Naive thymus-derived CD4-positive, alpha-beta T cell (primary cell): ENCODE measurements around the gene PPARG. TPM values are rescaled to one million over a fixed set of nuclear protein-coding genes. Genes with fewer than 3 reads are reported as not detected.
"Not testable (repeated sequence)": the region's sequence is repeated elsewhere in the genome, so short reads cannot be mapped to it uniquely, and the experiment has no call there.

Experiments
- ATAC-seq: fragments of 150-1000 bp; cut with Tn5 transposase; 2 replicates; pipeline ENCODE4 v1.10.0; 2021; ENCODE audit warnings: mild to moderate bottlenecking, moderate library complexity
- CTCF ChIA-PET: fragments of 350-600 bp; sonication (Branson Sonifier 250); formaldehyde crosslinking; loops from one replicate; lab custom pipeline; 2021; ENCODE audit warnings: antibody characterized with exemption; lab: Charles Lee
- POLR2A ChIA-PET: fragments of 350-600 bp; sonication (Branson Sonifier 250); formaldehyde crosslinking; loops from one replicate; lab custom pipeline; 2021; ENCODE audit warnings: antibody characterized with exemption, inconsistent platforms; lab: Charles Lee
- DNase-seq, 9 donors: peaks; one replicate each; pipeline versions ENCODE4 v3.0.0 to v3.0.0-alpha.2; 2020 to 2022; ENCODE audit warnings: mixed read lengths in 1 of 9
- H3K27ac ChIP-seq: one replicate; pipeline ENCODE4 v1.7.0; 2013; ENCODE audit warnings: mild to moderate bottlenecking, low read depth, low read length, moderate library complexity
- H3K27me3 ChIP-seq, 2 donors: one replicate each; pipeline ENCODE4 v1.7.0; 2013; ENCODE audit warnings: low read length in 2 of 2, mild to moderate bottlenecking in 2 of 2, moderate library complexity in 2 of 2; ENCODE audit not compliant: control insufficient read depth in 2 of 2, insufficient read depth in 2 of 2
- H3K36me3 ChIP-seq, 3 experiments: 1 replicate in 2 of 3; 2 replicates in 1 of 3; pipeline ENCODE4 v1.7.0; 2013; ENCODE audit warnings: low read length in 3 of 3, mild to moderate bottlenecking in 3 of 3, moderate library complexity in 1 of 3; ENCODE audit not compliant: insufficient read depth in 3 of 3, control insufficient read depth in 2 of 3
- H3K4me1 ChIP-seq, 2 donors: one replicate each; pipeline ENCODE4 v1.7.0; 2013; ENCODE audit warnings: low read length in 2 of 2, mild to moderate bottlenecking in 2 of 2, moderate library complexity in 1 of 2; ENCODE audit not compliant: control insufficient read depth in 2 of 2, insufficient read depth in 2 of 2
- H3K4me3 ChIP-seq: 2 replicates; pipeline ENCODE4 v1.7.0; 2013; ENCODE audit warnings: mild to moderate bottlenecking, low read length
- H3K9me3 ChIP-seq, 3 experiments: 1 replicate in 2 of 3; 2 replicates in 1 of 3; pipeline ENCODE4 v1.7.0; 2013; ENCODE audit warnings: low read length in 3 of 3; ENCODE audit not compliant: control insufficient read depth in 2 of 3
- H3K27ac Mint-ChIP-seq, 9 donors: one replicate each; pipeline ENCODE4 v1.8.0; 2020 to 2022; ENCODE audit warnings: mixed read lengths in 9 of 9, mild to moderate bottlenecking in 8 of 9, moderate library complexity in 5 of 9, inconsistent platforms in 2 of 9
- H3K27me3 Mint-ChIP-seq, 5 donors: one replicate each; pipeline ENCODE4 v1.8.0; 2021 to 2022; ENCODE audit warnings: mixed read lengths in 5 of 5, mild to moderate bottlenecking in 1 of 5
- H3K36me3 Mint-ChIP-seq, 5 donors: one replicate each; pipeline ENCODE4 v1.8.0; 2020 to 2022; ENCODE audit warnings: mixed read lengths in 5 of 5, mild to moderate bottlenecking in 3 of 5, inconsistent platforms in 1 of 5
- H3K4me1 Mint-ChIP-seq, 7 donors: one replicate each; pipeline ENCODE4 v1.8.0; 2020 to 2022; ENCODE audit warnings: mixed read lengths in 7 of 7, mild to moderate bottlenecking in 3 of 7, inconsistent platforms in 1 of 7
- H3K4me3 Mint-ChIP-seq, 10 donors: one replicate each; pipeline ENCODE4 v1.8.0; 2020 to 2022; ENCODE audit warnings: mild to moderate bottlenecking in 10 of 10, mixed read lengths in 10 of 10, moderate library complexity in 6 of 10, inconsistent platforms in 2 of 10
- H3K9me3 Mint-ChIP-seq, 11 donors: one replicate each; pipeline ENCODE4 v1.8.0; 2020 to 2022; ENCODE audit warnings: mixed read lengths in 11 of 11, mild to moderate bottlenecking in 4 of 11, inconsistent platforms in 1 of 11, moderate library complexity in 1 of 11
- intact Hi-C, 2 donors: fragments of 100-400 bp; cut with micrococcal nuclease; formaldehyde crosslinking; loops; one replicate each; pipeline ENCODE4 v1.15.1; 2023
- polyA plus RNA-seq, 2 donors: library from polyadenylated mRNA; unstranded; fragments of 300-500 nt; fragmentation: Illumina TruSeq; gene quantifications; one replicate each; pipeline ENCODE4 v1.2.3, GENCODE V29; 2021
- total RNA-seq, 6 experiments: library from RNA in 5 of 6; stranded (reverse) in 5 of 6; gene quantifications; 1 replicate in 5 of 6; 2 replicates in 1 of 6; pipeline ENCODE4 v1.2.3 and lab custom pipeline; 2021 to 2026

PPARG gene
- total and polyA plus RNA-seq, 7 experiments from 2014 or later: 0.37 to 2.1 (median 0.51) TPM; not detected in 3

- Histone ChIP-seq H3K4me1 (no peaks in the 10 kb centered on the region), H3K4me3 (no peak overlapping the region), H3K27me3 (no peaks in the 10 kb centered on the region), H3K27ac (no peak overlapping the region), H3K9me3 (no peaks in the 10 kb centered on the region), H3K36me3 (no peaks in the 10 kb centered on the region)
- intact Hi-C loops: no loop called here
- ATAC-seq (no peak), DNase-seq (no peak)
- ChIA-PET CTCF (no interaction called here), POLR2A (no interaction called here)
- H3K27ac Mint-ChIP-seq: no peak overlapping the region
- H3K36me3 Mint-ChIP-seq: no peaks in the 10 kb centered on the region
- H3K4me1 Mint-ChIP-seq: peaks cover 0 to 10% (median 8%) of the 10 kb centered on the region in 7 donors
- no peaks in the 10 kb centered on the region for H3K9me3 Mint-ChIP-seq
- H3K4me3 Mint-ChIP-seq: no peak overlapping the region
- H3K27me3 Mint-ChIP-seq: peaks cover 7 to 17% (median 10%) of the 10 kb centered on the region in 5 donors
These were observed 91.0 kb downstream of the PPARG start for GRCh38 chr3:12379640-12380429.

- H3K4me1 ChIP-seq: no peaks in the 10 kb centered on the region
- peaks cover 0 to 10% (median 8%) of the 10 kb centered on the region in 7 donors for H3K4me1 Mint-ChIP-seq
- no peaks in the 10 kb centered on the region for H3K36me3 Mint-ChIP-seq
- ATAC-seq (no peak), DNase-seq (no peak)
- no peak overlapping the region for H3K27ac ChIP-seq
- H3K27me3 Mint-ChIP-seq: peaks cover 5 to 24% (median 8%) of the 10 kb centered on the region in 5 donors
- intact Hi-C loops: no loop called here
- H3K9me3 ChIP-seq: no peaks in the 10 kb centered on the region
- H3K9me3 Mint-ChIP-seq: no peaks in the 10 kb centered on the region
- CTCF ChIA-PET: no interaction called here
- no peak overlapping the region for H3K27ac Mint-ChIP-seq
- H3K4me3 Mint-ChIP-seq: no peak overlapping the region
- no peak overlapping the region for H3K4me3 ChIP-seq
- POLR2A ChIA-PET: no interaction called here
- no peaks in the 10 kb centered on the region for H3K27me3 ChIP-seq
- H3K36me3 ChIP-seq: no peaks in the 10 kb centered on the region
These were observed 91.6 kb downstream of the PPARG start for GRCh38 chr3:12380461-12380860.

- no peaks in the 10 kb centered on the region for H3K36me3 ChIP-seq
- ATAC-seq (no peak), DNase-seq (no peak)
- H3K4me1 ChIP-seq: no peaks in the 10 kb centered on the region
- H3K36me3 Mint-ChIP-seq: no peaks in the 10 kb centered on the region
- H3K27me3 Mint-ChIP-seq: peaks cover 5 to 26% (median 9%) of the 10 kb centered on the region in 5 donors
- intact Hi-C loops: no loop called here
- no peaks in the 10 kb centered on the region for H3K9me3 ChIP-seq
- ChIA-PET CTCF (no interaction called here), POLR2A (no interaction called here)
- no peaks in the 10 kb centered on the region for H3K9me3 Mint-ChIP-seq
- H3K27me3 ChIP-seq: no peaks in the 10 kb centered on the region
- no peak overlapping the region for H3K4me3 ChIP-seq
- H3K4me3 Mint-ChIP-seq: no peak overlapping the region
- peaks cover 0 to 10% (median 8%) of the 10 kb centered on the region in 7 donors for H3K4me1 Mint-ChIP-seq
- no peak overlapping the region for H3K27ac Mint-ChIP-seq
- H3K27ac ChIP-seq: no peak overlapping the region
These were observed 92.3 kb downstream of the PPARG start for GRCh38 chr3:12381199-12381598.

GRCh38 chr3:12383218-12383617 is 94.3 kb downstream of the PPARG start:
- DNase-seq (no peak), ATAC-seq (no peak)
- H3K27ac ChIP-seq: no peak overlapping the region
- no peak overlapping the region for H3K4me3 Mint-ChIP-seq
- CTCF ChIA-PET: no interaction called here
- H3K4me1 Mint-ChIP-seq: peaks cover 0 to 10% (median 8%) of the 10 kb centered on the region in 7 donors
- no peak overlapping the region for H3K27ac Mint-ChIP-seq
- no peaks in the 10 kb centered on the region for H3K9me3 ChIP-seq
- H3K4me3 ChIP-seq: no peak overlapping the region
- no peaks in the 10 kb centered on the region for H3K36me3 ChIP-seq
- intact Hi-C loops: no loop called here
- peaks cover 0 to 6% (median 0%) of the 10 kb centered on the region in 11 donors for H3K9me3 Mint-ChIP-seq
- H3K36me3 Mint-ChIP-seq: no peaks in the 10 kb centered on the region
- POLR2A ChIA-PET: no interaction called here
- peaks cover 17 to 34% (median 18%) of the 10 kb centered on the region in 5 donors for H3K27me3 Mint-ChIP-seq
- H3K27me3 ChIP-seq: no peaks in the 10 kb centered on the region
- H3K4me1 ChIP-seq: no peaks in the 10 kb centered on the region

- Histone ChIP-seq H3K4me3 (no peak overlapping the region), H3K9me3 (no peaks in the 10 kb centered on the region), H3K27ac (no peak overlapping the region), H3K4me1 (no peaks in the 10 kb centered on the region), H3K27me3 (no peaks in the 10 kb centered on the region), H3K36me3 (no peaks in the 10 kb centered on the region)
- CTCF ChIA-PET: interaction anchor here (0.9 kb wide), 1 partner anchor 27 kb away, joined by 3 read pairs; no protein-coding TSS in a partner anchor
- DNase-seq: no peak
- Mint-ChIP-seq H3K27ac (no peak overlapping the region), H3K9me3 (peaks cover 0 to 6% (median 0%) of the 10 kb centered on the region in 11 donors), H3K4me3 (no peak overlapping the region), H3K4me1 (peaks cover 0 to 8% (median 7%) of the 10 kb centered on the region in 7 donors), H3K36me3 (no peaks in the 10 kb centered on the region), H3K27me3 (peaks cover 19 to 36% (median 23%) of the 10 kb centered on the region in 5 donors)
- POLR2A ChIA-PET: no interaction called here
- no peak for ATAC-seq
- intact Hi-C loops: no loop called here
These were observed 95.8 kb downstream of the PPARG start for GRCh38 chr3:12384451-12385233.

GRCh38 chr3:12386514-12387291 is 97.8 kb downstream of the PPARG start:
- ATAC-seq, H3K4me1 ChIP-seq, H3K9me3 Mint-ChIP-seq, H3K27ac Mint-ChIP-seq, H3K4me3 Mint-ChIP-seq, H3K36me3 Mint-ChIP-seq, H3K27ac ChIP-seq, intact Hi-C loops, H3K36me3 ChIP-seq, H3K27me3 ChIP-seq, H3K9me3 ChIP-seq, POLR2A ChIA-PET, H3K4me1 Mint-ChIP-seq, DNase-seq, CTCF ChIA-PET, H3K4me3 ChIP-seq: not testable (repeated sequence)
- peaks cover 27 to 44% (median 31%) of the 10 kb centered on the region in 5 donors for H3K27me3 Mint-ChIP-seq
